Loucy (cell line): Measurements from ENCODE around the gene INKA1.

ENCODE experiments used
- EZH2phosphoT487 ChIP-seq: fragments of 200-600 bp; IDR thresholded peaks from 2 replicates; pipeline ENCODE4 v1.6.1; 2018; ENCODE audit warnings: antibody characterized with exemption, mild to moderate bottlenecking, moderate library complexity, borderline replicate concordance
- TF ChIP-seq, protein P1 (sequence below): fragments of 200-600 bp; sonication (generic); conservative IDR thresholded peaks from 2 replicates; pipeline ENCODE4 v1.5.1; 2014; ENCODE audit warnings: mild to moderate bottlenecking, antibody characterized with exemption, low read length

DNA sequence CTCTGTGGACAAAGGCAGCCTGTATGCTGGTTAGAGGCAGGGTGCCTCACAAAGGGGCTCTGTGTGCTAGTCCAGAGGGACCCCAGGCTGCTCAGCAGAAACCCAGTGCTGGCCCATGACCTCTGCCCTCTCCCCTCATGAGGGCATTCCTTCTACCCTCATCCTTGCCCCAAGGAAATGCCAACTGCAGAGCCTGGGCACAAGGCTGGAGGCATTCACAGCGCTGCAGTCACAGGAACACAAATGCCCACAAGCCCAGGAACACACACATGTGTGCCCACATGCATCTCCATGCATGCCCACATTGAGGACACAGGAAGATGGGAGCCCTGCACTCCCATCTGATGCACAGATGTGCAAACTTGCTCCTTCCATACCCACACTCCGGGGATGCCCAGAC lies 3.8 kb downstream of the INKA1 start:
- TF ChIP-seq, protein P1, sequence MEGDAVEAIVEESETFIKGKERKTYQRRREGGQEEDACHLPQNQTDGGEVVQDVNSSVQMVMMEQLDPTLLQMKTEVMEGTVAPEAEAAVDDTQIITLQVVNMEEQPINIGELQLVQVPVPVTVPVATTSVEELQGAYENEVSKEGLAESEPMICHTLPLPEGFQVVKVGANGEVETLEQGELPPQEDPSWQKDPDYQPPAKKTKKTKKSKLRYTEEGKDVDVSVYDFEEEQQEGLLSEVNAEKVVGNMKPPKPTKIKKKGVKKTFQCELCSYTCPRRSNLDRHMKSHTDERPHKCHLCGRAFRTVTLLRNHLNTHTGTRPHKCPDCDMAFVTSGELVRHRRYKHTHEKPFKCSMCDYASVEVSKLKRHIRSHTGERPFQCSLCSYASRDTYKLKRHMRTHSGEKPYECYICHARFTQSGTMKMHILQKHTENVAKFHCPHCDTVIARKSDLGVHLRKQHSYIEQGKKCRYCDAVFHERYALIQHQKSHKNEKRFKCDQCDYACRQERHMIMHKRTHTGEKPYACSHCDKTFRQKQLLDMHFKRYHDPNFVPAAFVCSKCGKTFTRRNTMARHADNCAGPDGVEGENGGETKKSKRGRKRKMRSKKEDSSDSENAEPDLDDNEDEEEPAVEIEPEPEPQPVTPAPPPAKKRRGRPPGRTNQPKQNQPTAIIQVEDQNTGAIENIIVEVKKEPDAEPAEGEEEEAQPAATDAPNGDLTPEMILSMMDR, result no peak
- TF ChIP-seq EZH2phosphoT487, result no peak
